ENCODE measurements around the gene SLC16A8. TPM values are rescaled to one million over a fixed set of nuclear protein-coding genes. Genes with fewer than 3 reads are reported as not detected.

Gene SLC16A8
- total RNA-seq, 1 experiment from 2014 or later: not detected

DNA sequence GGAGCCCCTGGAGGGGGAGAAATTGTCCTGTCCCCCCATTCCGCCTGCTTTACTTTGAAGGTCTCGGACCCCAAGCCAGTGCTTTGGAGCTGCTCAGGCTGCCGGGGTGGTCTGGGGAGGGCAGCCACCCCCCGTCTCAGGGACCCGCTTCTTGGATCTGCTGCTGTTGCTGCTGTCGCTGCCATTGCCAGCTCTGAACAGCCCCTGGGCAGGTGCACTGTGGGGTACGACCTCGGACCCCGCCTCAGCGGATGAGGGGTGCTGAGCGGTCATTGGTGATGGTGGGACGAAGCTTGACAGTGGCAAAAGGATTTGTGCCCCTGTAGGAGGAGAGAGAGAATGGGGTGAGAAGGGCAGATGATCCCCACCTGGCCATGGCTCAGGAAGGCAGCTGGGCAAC is 1.1 kb upstream of the SLC16A8 start:
- ChIA-PET CTCF (interaction anchor here (0.8 kb wide), 1 partner anchor 13 kb away, joined by 3 read pairs; no protein-coding TSS in a partner anchor), POLR2A (no interaction called here), RAD21 (ENCODE audit: low non-redundant PET in 1 of 2, low total read pairs in 2 of 2, uncharacterized antibody in 2 of 2, unreplicated experiment in 2 of 2) (no interaction called here)
- no peak overlapping the region for H3K27ac ChIP-seq (ENCODE audit: low read depth, low read length)
- no peaks in the 10 kb centered on the region for H3K79me2 ChIP-seq (ENCODE audit: insufficient read depth, low read length)
- H3K9me2 ChIP-seq (ENCODE audit: insufficient read depth): no peaks in the 10 kb centered on the region
- TF ChIP-seq ZNF274 (IDR thresholded peaks at IDR 0.05; ENCODE audit: low read depth, low read length) (no peak), SP1 (IDR thresholded peaks at IDR 0.05; ENCODE audit: low read depth) (no peak), EZH2phosphoT487 (IDR thresholded peaks at IDR 0.05; ENCODE audit: borderline replicate concordance) (no peak), TCF7L2 (IDR thresholded peaks at IDR 0.05; ENCODE audit: borderline replicate concordance, extremely low read depth, insufficient read depth, insufficient read length) (no peak), FOSL1 (IDR thresholded peaks at IDR 0.05; ENCODE audit: low read depth) (no peak), YY1 (IDR thresholded peaks at IDR 0.05; ENCODE audit: extremely low read depth, insufficient replicate concordance, low read depth, low read length) (no peak), JUND (IDR thresholded peaks at IDR 0.05) (no peak), POLR2AphosphoS5 (IDR thresholded peaks at IDR 0.05; ENCODE audit: low read depth, low read length) (no peak), CEBPB (IDR thresholded peaks at IDR 0.05; ENCODE audit: low read depth) (no peak)
- TF ChIP-seq, protein P1, sequence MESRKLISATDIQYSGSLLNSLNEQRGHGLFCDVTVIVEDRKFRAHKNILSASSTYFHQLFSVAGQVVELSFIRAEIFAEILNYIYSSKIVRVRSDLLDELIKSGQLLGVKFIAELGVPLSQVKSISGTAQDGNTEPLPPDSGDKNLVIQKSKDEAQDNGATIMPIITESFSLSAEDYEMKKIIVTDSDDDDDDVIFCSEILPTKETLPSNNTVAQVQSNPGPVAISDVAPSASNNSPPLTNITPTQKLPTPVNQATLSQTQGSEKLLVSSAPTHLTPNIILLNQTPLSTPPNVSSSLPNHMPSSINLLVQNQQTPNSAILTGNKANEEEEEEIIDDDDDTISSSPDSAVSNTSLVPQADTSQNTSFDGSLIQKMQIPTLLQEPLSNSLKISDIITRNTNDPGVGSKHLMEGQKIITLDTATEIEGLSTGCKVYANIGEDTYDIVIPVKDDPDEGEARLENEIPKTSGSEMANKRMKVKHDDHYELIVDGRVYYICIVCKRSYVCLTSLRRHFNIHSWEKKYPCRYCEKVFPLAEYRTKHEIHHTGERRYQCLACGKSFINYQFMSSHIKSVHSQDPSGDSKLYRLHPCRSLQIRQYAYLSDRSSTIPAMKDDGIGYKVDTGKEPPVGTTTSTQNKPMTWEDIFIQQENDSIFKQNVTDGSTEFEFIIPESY (IDR thresholded peaks at IDR 0.05; ENCODE audit: extremely low read depth, insufficient replicate concordance, low read length): no peak
- TF ChIP-seq, protein P2, sequence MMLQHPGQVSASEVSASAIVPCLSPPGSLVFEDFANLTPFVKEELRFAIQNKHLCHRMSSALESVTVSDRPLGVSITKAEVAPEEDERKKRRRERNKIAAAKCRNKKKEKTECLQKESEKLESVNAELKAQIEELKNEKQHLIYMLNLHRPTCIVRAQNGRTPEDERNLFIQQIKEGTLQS (IDR thresholded peaks at IDR 0.05): no peak
- H3K4me2 ChIP-seq (ENCODE audit: low read length): no peak overlapping the region
- no peaks in the 10 kb centered on the region for H3K9me3 ChIP-seq (ENCODE audit: control insufficient read depth in 1 of 2, insufficient read depth in 1 of 2, low read depth in 1 of 2, low read length in 2 of 2)
- no peaks in the 10 kb centered on the region for H3K27me3 ChIP-seq (ENCODE audit: insufficient read depth, low read length)
- no peaks in the 10 kb centered on the region for H4K20me1 ChIP-seq (ENCODE audit: insufficient read depth)
- DNase-seq (ENCODE audit: low read depth, low spot score) (no peak), ATAC-seq (no peak)
- H2AFZ ChIP-seq (ENCODE audit: low read depth, low read length, poor library complexity, severe bottlenecking): no peak overlapping the region
- peaks cover 0 to 4% of the 10 kb centered on the region in 2 experiments; a peak in 1 of 4 replicates for H3K4me1 ChIP-seq (ENCODE audit: control insufficient read depth in 1 of 2, insufficient read depth in 2 of 2, low read length in 2 of 2)
- H3K4me3 ChIP-seq (replicated peaks in 1 of 2; ENCODE audit: low read depth in 1 of 2, low read length in 2 of 2): no peak overlapping the region
- no peaks in the 10 kb centered on the region for H3K36me3 ChIP-seq (ENCODE audit: control insufficient read depth in 1 of 2, insufficient read depth in 2 of 2, low read length in 2 of 2)
- intact Hi-C loops (cut with micrococcal nuclease): no loop called here
- no peak overlapping the region for H3K9ac ChIP-seq (ENCODE audit: low read length)
- BruUV-seq (replicated peaks): no TSS peak

Data from HCT116 (cell line).